Lower leg skin (tissue), 3 donors: ENCODE measurements around the gene WIZ.

Experiments used
- POLR2A ChIP-seq, 2 donors: fragments of 450-650 bp; IDR thresholded peaks; one replicate each; pipeline ENCODE4 v1.6.1; 2016 to 2017; ENCODE audit warnings: antibody characterized with exemption in 2 of 2, mild to moderate bottlenecking in 1 of 2, moderate library complexity in 1 of 2
- TF ChIP-seq, protein P1 (sequence below), 3 donors: fragments of 450-650 bp; IDR thresholded peaks; one replicate each; pipeline ENCODE4 v1.5.1; 2016; ENCODE audit warnings: antibody characterized with exemption in 3 of 3, mild to moderate bottlenecking in 3 of 3, moderate library complexity in 2 of 3

DNA sequence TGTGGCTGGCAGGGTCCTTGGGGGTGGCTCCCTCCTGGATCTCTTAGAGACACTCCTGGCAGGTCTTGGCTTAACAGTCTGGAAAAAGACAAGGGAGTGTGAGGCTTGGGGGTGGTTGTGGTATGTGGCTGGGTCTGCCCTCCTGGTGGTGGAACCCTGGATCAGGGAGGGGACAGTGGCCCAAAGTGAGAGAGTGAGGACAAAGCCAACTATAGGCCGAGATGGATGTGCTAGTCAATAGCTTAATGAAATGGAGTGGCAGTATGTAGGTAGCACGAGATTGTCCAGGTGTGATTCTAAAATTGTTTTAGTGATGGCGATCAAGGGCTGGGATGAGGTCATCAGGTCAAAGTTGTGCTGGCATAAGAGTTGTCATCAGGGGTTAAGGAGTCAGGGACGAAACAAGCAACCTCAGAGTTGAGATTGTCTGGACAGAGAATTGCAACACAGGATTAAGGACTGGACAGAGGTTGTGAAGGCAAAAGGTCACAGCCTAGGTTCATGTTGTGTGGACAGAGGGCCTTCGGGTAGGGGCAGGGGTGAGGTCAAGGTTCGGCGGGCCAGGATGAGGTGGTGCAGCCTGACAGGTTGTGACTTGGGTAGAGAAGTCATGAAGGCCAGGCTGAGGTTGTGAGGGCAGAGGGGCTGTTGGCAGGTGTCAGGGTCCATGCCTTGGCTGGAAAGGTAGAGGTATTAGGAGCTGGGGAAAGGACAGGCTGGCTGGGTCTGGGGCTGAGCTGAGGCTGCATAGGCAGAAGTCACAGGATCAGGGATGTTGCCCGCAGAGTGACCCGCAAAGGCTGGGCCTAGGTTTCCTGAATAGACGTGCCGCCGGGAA lies 19.1 kb upstream of the WIZ start:
- TF ChIP-seq, protein P1, sequence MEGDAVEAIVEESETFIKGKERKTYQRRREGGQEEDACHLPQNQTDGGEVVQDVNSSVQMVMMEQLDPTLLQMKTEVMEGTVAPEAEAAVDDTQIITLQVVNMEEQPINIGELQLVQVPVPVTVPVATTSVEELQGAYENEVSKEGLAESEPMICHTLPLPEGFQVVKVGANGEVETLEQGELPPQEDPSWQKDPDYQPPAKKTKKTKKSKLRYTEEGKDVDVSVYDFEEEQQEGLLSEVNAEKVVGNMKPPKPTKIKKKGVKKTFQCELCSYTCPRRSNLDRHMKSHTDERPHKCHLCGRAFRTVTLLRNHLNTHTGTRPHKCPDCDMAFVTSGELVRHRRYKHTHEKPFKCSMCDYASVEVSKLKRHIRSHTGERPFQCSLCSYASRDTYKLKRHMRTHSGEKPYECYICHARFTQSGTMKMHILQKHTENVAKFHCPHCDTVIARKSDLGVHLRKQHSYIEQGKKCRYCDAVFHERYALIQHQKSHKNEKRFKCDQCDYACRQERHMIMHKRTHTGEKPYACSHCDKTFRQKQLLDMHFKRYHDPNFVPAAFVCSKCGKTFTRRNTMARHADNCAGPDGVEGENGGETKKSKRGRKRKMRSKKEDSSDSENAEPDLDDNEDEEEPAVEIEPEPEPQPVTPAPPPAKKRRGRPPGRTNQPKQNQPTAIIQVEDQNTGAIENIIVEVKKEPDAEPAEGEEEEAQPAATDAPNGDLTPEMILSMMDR (IDR thresholded peaks at IDR 0.05), result no peak
- no peak for TF ChIP-seq POLR2A (IDR thresholded peaks at IDR 0.05)
